SK-N-SH (cell line): ENCODE data around the gene SCRN2. TPM values are rescaled to one million over a fixed set of nuclear protein-coding genes. Genes with fewer than 3 reads are reported as not detected.

Experiments
- CTCF ChIA-PET: fragments of 300-600, 350-600 bp; formaldehyde crosslinking; extraction: SDS; loops from one replicate; lab custom pipeline; 2021; lab: Yijun Ruan, JAX
- POLR2A ChIA-PET: fragments of 350-600 bp; sonication (Branson Sonifier 250); formaldehyde crosslinking; extraction: SDS; loops from one replicate; lab custom pipeline; 2020; ENCODE audit warnings: antibody characterized with exemption, inconsistent platforms; lab: Yijun Ruan, JAX
- DNase-seq: peaks from one replicate; pipeline ENCODE4 v3.0.0; 2012
- H2AFZ ChIP-seq: fragments of 200-600 bp; sonication (generic); 2 replicates; pipeline ENCODE4 v1.8.1; 2016; ENCODE audit warnings: antibody characterized with exemption, mild to moderate bottlenecking, low read depth
- H3F3A ChIP-seq: fragments of 200-600 bp; sonication (generic); replicated peaks from 2 replicates; pipeline ENCODE3; 2016; ENCODE audit warnings: antibody characterized with exemption, mild to moderate bottlenecking; ENCODE audit not compliant: insufficient read depth
- H3K27ac ChIP-seq, 2 experiments: fragments of 200-500 bp in 1 of 2; fragments of 200-600 bp in 1 of 2; sonication (Bioruptor generic) in 1 of 2; sonication (generic), shearing (Covaris generic) in 1 of 2; 2 replicates each; pipeline versions ENCODE4 v1.5.1 to v1.6.1; 2014 to 2016; ENCODE audit warnings: low read depth in 2 of 2, inconsistent platforms in 1 of 2, low read length in 1 of 2, mild to moderate bottlenecking in 1 of 2, mixed read lengths in 1 of 2
- H3K27me3 ChIP-seq: fragments of 200-600 bp; sonication (generic), shearing (Covaris generic); 2 replicates; pipeline ENCODE4 v1.6.1; 2016; ENCODE audit warnings: mixed run types; ENCODE audit not compliant: insufficient read depth
- H3K36me3 ChIP-seq, 2 experiments: fragments of 200-500 bp in 1 of 2; fragments of 200-600 bp in 1 of 2; sonication (Bioruptor generic) in 1 of 2; sonication (generic) in 1 of 2; replicated peaks in 1 of 2; 2 replicates each; pipeline versions ENCODE3 to v1.5.1; 2014 to 2016; ENCODE audit warnings: low read length in 1 of 2, mild to moderate bottlenecking in 1 of 2; ENCODE audit not compliant: insufficient read depth in 2 of 2, control insufficient read depth in 1 of 2
- H3K4me1 ChIP-seq, 2 experiments: fragments of 200-500 bp in 1 of 2; fragments of 200-600 bp in 1 of 2; sonication (Bioruptor generic) in 1 of 2; sonication (generic), shearing (Covaris generic) in 1 of 2; 2 replicates each; pipeline versions ENCODE4 v1.5.1 to v1.6.1; 2014 to 2016; ENCODE audit warnings: low read depth in 1 of 2, low read length in 1 of 2, mixed run types in 1 of 2; ENCODE audit not compliant: insufficient read depth in 2 of 2, control insufficient read depth in 1 of 2
- H3K4me2 ChIP-seq: fragments of 200-600 bp; sonication (generic), shearing (Covaris generic); 2 replicates; pipeline ENCODE4 v1.6.1; 2017; ENCODE audit warnings: mixed run types
- H3K4me3 ChIP-seq, 2 experiments: fragments of 200-500 bp in 1 of 2; fragments of 200-600 bp in 1 of 2; sonication (Bioruptor generic) in 1 of 2; sonication (generic), shearing (Covaris generic) in 1 of 2; 2 replicates each; pipeline versions ENCODE4 v1.5.1 to v1.8.1; 2014 to 2016; ENCODE audit warnings: low read depth in 2 of 2, inconsistent platforms in 1 of 2, low read length in 1 of 2, mild to moderate bottlenecking in 1 of 2, mixed read lengths in 1 of 2, moderate library complexity in 1 of 2
- H3K79me2 ChIP-seq: fragments of 200-600 bp; sonication (generic); 2 replicates; pipeline ENCODE4 v1.8.1; 2017; ENCODE audit warnings: mild to moderate bottlenecking; ENCODE audit not compliant: insufficient read depth
- H3K9ac ChIP-seq: fragments of 200-600 bp; sonication (generic); 2 replicates; pipeline ENCODE4 v1.6.1; 2017; ENCODE audit warnings: mixed run types
- H3K9me2 ChIP-seq: fragments of 200-600 bp; sonication (generic); 2 replicates; pipeline ENCODE4 v1.6.1; 2017; ENCODE audit warnings: mixed run types
- H3K9me3 ChIP-seq: fragments of 200-600 bp; sonication (generic); 2 replicates; pipeline ENCODE4 v1.6.1; 2017; ENCODE audit warnings: mixed run types, mild to moderate bottlenecking, moderate library complexity
- H4K20me1 ChIP-seq: fragments of 200-600 bp; sonication (generic); 2 replicates; pipeline ENCODE4 v1.6.1; 2017; ENCODE audit warnings: mild to moderate bottlenecking, mixed run types; ENCODE audit not compliant: insufficient read depth
- CTCF ChIP-seq: fragments of 200-600 bp; sonication (generic); IDR thresholded peaks from 2 replicates; pipeline ENCODE4 v1.6.1; 2017; ENCODE audit warnings: antibody characterized with exemption, mild to moderate bottlenecking, moderate library complexity
- EP300 ChIP-seq, 2 experiments: IDR thresholded peaks; 2 replicates each; pipeline versions ENCODE4 v1.4.0 to v1.6.1; 2012; ENCODE audit warnings: borderline replicate concordance in 1 of 2, low read depth in 1 of 2, low read length in 1 of 2
- FOSL2 ChIP-seq: IDR thresholded peaks from 2 replicates; pipeline ENCODE4 v1.4.0; 2012; ENCODE audit warnings: low read depth, mild to moderate bottlenecking, moderate library complexity, borderline replicate concordance
- FOXJ3 ChIP-seq: sonication (generic); formaldehyde crosslinking; IDR thresholded peaks from 2 replicates; pipeline ENCODE4 v1.5.1; 2020; ENCODE audit warnings: mild to moderate bottlenecking, missing genetic modification reagents
- FOXM1 ChIP-seq: IDR thresholded peaks from 2 replicates; pipeline ENCODE4 v1.4.0; 2012; ENCODE audit warnings: low read depth, mild to moderate bottlenecking
- IRF3 ChIP-seq: fragments of 150-350 bp; IDR thresholded peaks from 2 replicates; pipeline ENCODE4 v1.6.1; 2016; ENCODE audit warnings: mild to moderate bottlenecking, low read depth, low read length
- JUND ChIP-seq: IDR thresholded peaks from 2 replicates; pipeline ENCODE4 v1.4.0; 2012
- MAX ChIP-seq: IDR thresholded peaks from 2 replicates; pipeline ENCODE4 v1.4.0; 2012; ENCODE audit warnings: low read depth
- NFIC ChIP-seq: IDR thresholded peaks from 2 replicates; pipeline ENCODE4 v1.4.0; 2012; ENCODE audit warnings: borderline replicate concordance
- NRF1 ChIP-seq: IDR thresholded peaks from 2 replicates; pipeline ENCODE4 v1.6.1; 2012; ENCODE audit warnings: low read depth, mild to moderate bottlenecking, low read length
- PBX3 ChIP-seq: IDR thresholded peaks from 2 replicates; pipeline ENCODE4; 2012
- POLR2AphosphoS5 ChIP-seq: IDR thresholded peaks from 2 replicates; pipeline ENCODE4 v1.6.1; 2012; ENCODE audit warnings: low read depth, low read length
- RCOR1 ChIP-seq: fragments of 150-350 bp; IDR thresholded peaks from 2 replicates; pipeline ENCODE4 v1.6.1; 2017; ENCODE audit warnings: antibody characterized with exemption, low read length
- RFX5 ChIP-seq: IDR thresholded peaks from 2 replicates; pipeline ENCODE4 v1.6.1; 2012; ENCODE audit warnings: mild to moderate bottlenecking, improper control_type of control experiment, low read length
- RXRA ChIP-seq: IDR thresholded peaks from 2 replicates; pipeline ENCODE4 v1.4.0; 2012; ENCODE audit warnings: low read depth, mild to moderate bottlenecking, borderline replicate concordance
- SIN3A ChIP-seq: IDR thresholded peaks from 2 replicates; pipeline ENCODE4 v1.6.1; 2012; ENCODE audit warnings: low read depth, mild to moderate bottlenecking, low read length, moderate library complexity, borderline replicate concordance
- SMC3 ChIP-seq: IDR thresholded peaks from 2 replicates; pipeline ENCODE4 v1.6.1; 2012; ENCODE audit warnings: low read depth, low read length, improper control_type of control experiment
- TCF12 ChIP-seq: IDR thresholded peaks from 2 replicates; pipeline ENCODE4 v1.4.0; 2012
- USF1 ChIP-seq: IDR thresholded peaks from 2 replicates; pipeline ENCODE4 v1.4.0; 2012; ENCODE audit warnings: low read depth, borderline replicate concordance
- ZBTB33 ChIP-seq: IDR thresholded peaks from 2 replicates; pipeline ENCODE4 v1.4.0; 2012; ENCODE audit warnings: low read depth, borderline replicate concordance
- WGBS: methylation state at CpG from one replicate; pipeline ENCODE4 v1.1.6; 2017; ENCODE audit warnings: low lambda C conversion rate; 5-methylcytosine and 5-hydroxymethylcytosine counted together
- polyA plus RNA-seq, 3 experiments: library from polyadenylated mRNA; depleted of rRNA; stranded (reverse); fragments of >200 nt; gene quantifications; 2 replicates each; pipeline ENCODE4 v1.2.3, GENCODE V29; 2012

Gene SCRN2
- polyA plus RNA-seq, 1 of the 3 experiments (the other 2 are of a cell fraction), result 139 TPM

GRCh38 chr17:47850373-47850691 lies 9.3 kb upstream of the SCRN2 start (continued):
- TF ChIP-seq CTCF, result no peak
- no peak for TF ChIP-seq POLR2AphosphoS5
- no peak for TF ChIP-seq NFIC
- TF ChIP-seq RCOR1, result no peak
- no peak for TF ChIP-seq IRF3
- no peak for TF ChIP-seq FOXJ3 (CRISPR knock-in tag)
- TF ChIP-seq SMC3, result no peak
- no peak for TF ChIP-seq ZBTB33
- no peak for TF ChIP-seq NRF1
- TF ChIP-seq USF1, result no peak
- TF ChIP-seq TCF12, result no peak
- TF ChIP-seq RFX5, result no peak
- no peak for TF ChIP-seq FOSL2

GRCh38 chr17:47848198-47848513 lies 7.1 kb upstream of the SCRN2 start:
- H3K36me3 ChIP-seq, result no peaks in the 10 kb centered on the region
- H3K9me3 ChIP-seq, result no peaks in the 10 kb centered on the region
- no peak overlapping the region for H3K9ac ChIP-seq
- no peaks in the 10 kb centered on the region for H3K79me2 ChIP-seq
- ChIA-PET CTCF (interaction anchor here (0.7 to 33.0 kb wide), 16 partner anchors 4 to 169 kb away, joined by 3 to 1447 read pairs (median 6); partner anchors contain the start of genes LRRC46, MRPL10, OSBPL7 and PNPO), POLR2A (interaction anchor here (1.6 to 1.8 kb wide), 2 partner anchors 9 to 36 kb away, joined by 4 read pairs; no protein-coding TSS in a partner anchor)
- no peak for DNase-seq
- TF ChIP-seq TCF12, result no peak
- TF ChIP-seq JUND, result no peak
- no peak for TF ChIP-seq FOXM1
- no peak for TF ChIP-seq SMC3
- no peak for TF ChIP-seq FOXJ3 (CRISPR knock-in tag)
- TF ChIP-seq MAX, result no peak
- no peak for TF ChIP-seq ZBTB33
- TF ChIP-seq PBX3, result no peak
- TF ChIP-seq EP300 (IDR thresholded peaks at IDR 0.05; ENCODE audit: borderline replicate concordance in 1 of 2, low read depth in 1 of 2, low read length in 1 of 2), result no peak
- no peak for TF ChIP-seq RXRA
- no peak for TF ChIP-seq POLR2AphosphoS5
- no peak for TF ChIP-seq SIN3A
- TF ChIP-seq NFIC, result no peak
- H3K4me2 ChIP-seq, result no peak overlapping the region
- H4K20me1 ChIP-seq, result 0 out of 2 replicates have a peak, but pooled peaks cover 6% of the 10 kb centered on the region
- peaks cover 81% of the 10 kb centered on the region for H3K27me3 ChIP-seq
- H3F3A ChIP-seq, result peaks cover 3% of the 10 kb centered on the region
- no peaks in the 10 kb centered on the region for H3K9me2 ChIP-seq
- H3K4me1 ChIP-seq, result peaks cover 0 to 21% of the 10 kb centered on the region in 2 experiments; a peak in 2 of 4 replicates
- H3K27ac ChIP-seq, result no peak overlapping the region
- 38% methylated on average over 20 of the region's 23 CpGs for WGBS
- H2AFZ ChIP-seq, result no peak overlapping the region
- no peak overlapping the region; a peak in 1 of 4 replicates for H3K4me3 ChIP-seq
